ENCODE measurements around the gene FAR2. TPM values are rescaled to one million over a fixed set of nuclear protein-coding genes. Genes with fewer than 3 reads are reported as not detected.

Gene FAR2
- polyA plus RNA-seq, 1 donor (not counting 4 experiments of a cell fraction or from before 2014, with no cell fraction given), result 9.2 TPM

DNA sequence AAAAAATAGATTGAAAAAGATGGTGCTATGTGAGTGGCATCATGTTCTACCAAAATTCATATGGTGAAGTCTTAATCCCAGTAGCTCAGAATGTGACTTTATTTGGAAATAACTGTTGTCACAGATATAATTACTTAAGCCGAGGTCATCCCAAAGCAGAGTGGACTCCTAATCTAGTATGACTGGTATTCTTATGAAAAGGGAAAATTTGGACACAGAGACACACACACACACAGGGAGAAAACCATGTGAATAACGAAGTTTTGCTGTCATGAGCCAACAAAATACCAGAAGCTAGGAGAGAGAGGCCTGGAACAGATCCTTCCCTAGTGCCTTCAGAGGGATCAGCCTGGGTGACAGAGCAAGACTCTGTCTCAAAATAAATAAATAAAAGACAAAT lies 62.6 kb downstream of the FAR2 start:
- H3K9ac ChIP-seq (ENCODE audit: control insufficient read depth, extremely low read depth, insufficient read depth, low read length), result no peak overlapping the region
- no peaks in the 10 kb centered on the region for H4K20me1 ChIP-seq (ENCODE audit: control insufficient read depth, extremely low read depth, insufficient read depth, low read length)
- no peak overlapping the region for H2AFZ ChIP-seq (ENCODE audit: control insufficient read depth, low read length)
- H3K36me3 ChIP-seq (ENCODE audit: control insufficient read depth in 2 of 2, extremely low read depth in 1 of 2, insufficient read depth in 2 of 2, low read length in 2 of 2), result no peaks in the 10 kb centered on the region
- no peaks in the 10 kb centered on the region for H3K9me3 ChIP-seq (ENCODE audit: control insufficient read depth, low read depth, low read length)
- H3K4me2 ChIP-seq (ENCODE audit: control insufficient read depth, extremely low read depth, insufficient read depth, low read depth, low read length), result no peak overlapping the region
- no peak overlapping the region for H3K4me3 ChIP-seq (ENCODE audit: control insufficient read depth in 2 of 3, extremely low read depth in 1 of 3, insufficient read depth in 2 of 3, low read depth in 1 of 3, low read length in 3 of 3)
- no peaks in the 10 kb centered on the region for H3K27me3 ChIP-seq (ENCODE audit: control insufficient read depth, extremely low read depth, insufficient read depth, low read length)
- DNase-seq (ENCODE audit: low read depth, low spot score), result no peak
- H3K79me2 ChIP-seq (ENCODE audit: control insufficient read depth, insufficient read depth, low read length), result no peaks in the 10 kb centered on the region
- TF ChIP-seq, protein P1, sequence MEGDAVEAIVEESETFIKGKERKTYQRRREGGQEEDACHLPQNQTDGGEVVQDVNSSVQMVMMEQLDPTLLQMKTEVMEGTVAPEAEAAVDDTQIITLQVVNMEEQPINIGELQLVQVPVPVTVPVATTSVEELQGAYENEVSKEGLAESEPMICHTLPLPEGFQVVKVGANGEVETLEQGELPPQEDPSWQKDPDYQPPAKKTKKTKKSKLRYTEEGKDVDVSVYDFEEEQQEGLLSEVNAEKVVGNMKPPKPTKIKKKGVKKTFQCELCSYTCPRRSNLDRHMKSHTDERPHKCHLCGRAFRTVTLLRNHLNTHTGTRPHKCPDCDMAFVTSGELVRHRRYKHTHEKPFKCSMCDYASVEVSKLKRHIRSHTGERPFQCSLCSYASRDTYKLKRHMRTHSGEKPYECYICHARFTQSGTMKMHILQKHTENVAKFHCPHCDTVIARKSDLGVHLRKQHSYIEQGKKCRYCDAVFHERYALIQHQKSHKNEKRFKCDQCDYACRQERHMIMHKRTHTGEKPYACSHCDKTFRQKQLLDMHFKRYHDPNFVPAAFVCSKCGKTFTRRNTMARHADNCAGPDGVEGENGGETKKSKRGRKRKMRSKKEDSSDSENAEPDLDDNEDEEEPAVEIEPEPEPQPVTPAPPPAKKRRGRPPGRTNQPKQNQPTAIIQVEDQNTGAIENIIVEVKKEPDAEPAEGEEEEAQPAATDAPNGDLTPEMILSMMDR (optimal IDR thresholded peaks at IDR 0.05 in 1 of 3, IDR thresholded peaks at IDR 0.05 in 1 of 3, conservative IDR thresholded peaks at IDR 0.05 in 1 of 3; ENCODE audit: extremely low read depth in 1 of 3, insufficient read depth in 2 of 3, low read length in 3 of 3), result no peak
- no peak for TF ChIP-seq EZH2 (IDR thresholded peaks at IDR 0.05; ENCODE audit: low read length)
- no peak for FAIRE-seq
- dilution Hi-C loops (cut with MboI; ENCODE audit: extremely low pct_ligation_motif_present, low sequenced_read_pairs), result no loop called here
- no peaks in the 10 kb centered on the region for H3K4me1 ChIP-seq (ENCODE audit: control insufficient read depth, extremely low read depth, insufficient read depth, low read length)
- no peaks in the 10 kb centered on the region for H3K9me1 ChIP-seq (ENCODE audit: control insufficient read depth, extremely low read depth, insufficient read depth, low read length)
- no peak overlapping the region for H3K27ac ChIP-seq (ENCODE audit: control insufficient read depth, insufficient read depth, low read length)

- DNase-seq (ENCODE audit: low read depth, low spot score) (no peak), FAIRE-seq (no peak)
- H3K9ac ChIP-seq (ENCODE audit: control insufficient read depth, extremely low read depth, insufficient read depth, low read length), result no peak overlapping the region
- H2AFZ ChIP-seq (ENCODE audit: control insufficient read depth, low read length), result no peak overlapping the region
- no peaks in the 10 kb centered on the region for H3K9me3 ChIP-seq (ENCODE audit: control insufficient read depth, low read depth, low read length)
- H3K4me2 ChIP-seq (ENCODE audit: control insufficient read depth, extremely low read depth, insufficient read depth, low read depth, low read length), result no peak overlapping the region
- H4K20me1 ChIP-seq (ENCODE audit: control insufficient read depth, extremely low read depth, insufficient read depth, low read length), result no peaks in the 10 kb centered on the region
- H3K27ac ChIP-seq (ENCODE audit: control insufficient read depth, insufficient read depth, low read length), result no peak overlapping the region
- dilution Hi-C loops (cut with MboI; ENCODE audit: extremely low pct_ligation_motif_present, low sequenced_read_pairs), result no loop called here
- H3K4me3 ChIP-seq (ENCODE audit: control insufficient read depth in 2 of 3, extremely low read depth in 1 of 3, insufficient read depth in 2 of 3, low read depth in 1 of 3, low read length in 3 of 3), result no peak overlapping the region
- no peaks in the 10 kb centered on the region for H3K27me3 ChIP-seq (ENCODE audit: control insufficient read depth, extremely low read depth, insufficient read depth, low read length)
- no peaks in the 10 kb centered on the region for H3K36me3 ChIP-seq (ENCODE audit: control insufficient read depth in 2 of 2, extremely low read depth in 1 of 2, insufficient read depth in 2 of 2, low read length in 2 of 2)
- H3K79me2 ChIP-seq (ENCODE audit: control insufficient read depth, insufficient read depth, low read length), result no peaks in the 10 kb centered on the region
- no peaks in the 10 kb centered on the region for H3K9me1 ChIP-seq (ENCODE audit: control insufficient read depth, extremely low read depth, insufficient read depth, low read length)
- H3K4me1 ChIP-seq (ENCODE audit: control insufficient read depth, extremely low read depth, insufficient read depth, low read length), result no peaks in the 10 kb centered on the region
- TF ChIP-seq, protein P1 (optimal IDR thresholded peaks at IDR 0.05 in 1 of 3, IDR thresholded peaks at IDR 0.05 in 1 of 3, conservative IDR thresholded peaks at IDR 0.05 in 1 of 3; ENCODE audit: extremely low read depth in 1 of 3, insufficient read depth in 2 of 3, low read length in 3 of 3), result no peak
- no peak for TF ChIP-seq EZH2 (IDR thresholded peaks at IDR 0.05; ENCODE audit: low read length)
These were observed 63.8 kb downstream of the FAR2 start for GRCh38 chr12:29212682-29213403.

Data from keratinocyte (primary cell).